HepG2 (cell line): Measurements from ENCODE around the gene SLC12A2. TPM values are rescaled to one million over a fixed set of nuclear protein-coding genes. Genes with fewer than 3 reads are reported as not detected.

Source experiments
- ATAC-seq: fragments of 200-7000 bp; cut with Tn5 transposase; 3 replicates; pipeline ENCODE4 v1.9.1; 2020; ENCODE audit warnings: mild to moderate bottlenecking, moderate library complexity
- BruUV-seq: library from RNA; stranded (reverse); fragments of 400-500 nt; replicated peaks from 2 replicates; lab custom pipeline; 2021; lab: Mats Ljungman, UMichigan
- CTCF ChIA-PET: fragments of 300-600 bp; formaldehyde crosslinking; extraction: SDS; loops from one replicate; lab custom pipeline; 2021; ENCODE audit warnings: low total read pairs, inconsistent platforms, low intra/inter-chr PET ratio; lab: Yijun Ruan, JAX
- POLR2A ChIA-PET: fragments of 350-600 bp; sonication (Branson Sonifier 250); formaldehyde crosslinking; loops from one replicate; lab custom pipeline; 2020; ENCODE audit warnings: antibody characterized with exemption, inconsistent platforms; lab: Yijun Ruan, JAX
- DNase-seq: peaks from one replicate; pipeline ENCODE4 v3.0.0-alpha.2; 2015; ENCODE audit warnings: low spot score
- FAIRE-seq: peaks from 3 replicates; lab custom pipeline; 2011; peaks lifted over from hg19 to GRCh38; lab: Jason Lieb, UNC
- H2AFZ ChIP-seq: one replicate; pipeline ENCODE4 v1.6.1; 2011; ENCODE audit warnings: low read length, inconsistent platforms
- H3K27ac ChIP-seq: fragments of 300-600 bp; 3 replicates; pipeline ENCODE4 v1.8.0; 2011; ENCODE audit warnings: mixed run types, mild to moderate bottlenecking, mixed read lengths, low read length, inconsistent platforms; ENCODE audit not compliant: insufficient read depth; ENCODE audit errors: extremely low read length
- H3K27me3 ChIP-seq, 2 experiments: fragments of 200-600 bp in 1 of 2; 2 replicates in 1 of 2; 3 replicates in 1 of 2; pipeline versions ENCODE4 v1.6.0 to v1.8.0; 2011; ENCODE audit warnings: low read length in 2 of 2, mild to moderate bottlenecking in 2 of 2, moderate library complexity in 2 of 2, inconsistent platforms in 1 of 2; ENCODE audit not compliant: insufficient read depth in 2 of 2, control insufficient read depth in 1 of 2
- H3K36me3 ChIP-seq, 2 experiments: fragments of 200-600 bp in 1 of 2; replicated peaks in 1 of 2; 2 replicates in 1 of 2; 3 replicates in 1 of 2; pipeline versions ENCODE4 v1.5.1 to v1.8.0; 2011; ENCODE audit warnings: low read length in 2 of 2, inconsistent platforms in 1 of 2; ENCODE audit not compliant: insufficient read depth in 2 of 2, control insufficient read depth in 1 of 2
- H3K4me1 ChIP-seq: 2 replicates; pipeline ENCODE4 v1.5.1; 2012; ENCODE audit warnings: low read length, inconsistent platforms; ENCODE audit not compliant: insufficient read depth
- H3K4me2 ChIP-seq: 2 replicates; pipeline ENCODE4 v1.6.0; 2011; ENCODE audit warnings: low read depth, low read length, inconsistent platforms
- H3K4me3 ChIP-seq, 3 experiments: fragments of 200-600 bp in 1 of 3; sonication (generic), shearing (Covaris generic) in 1 of 3; replicated peaks in 1 of 3; 2 replicates each; pipeline ENCODE4 v1.5.1; 2011 to 2016; ENCODE audit warnings: low read length in 3 of 3, inconsistent platforms in 2 of 3, low read depth in 2 of 3, mild to moderate bottlenecking in 2 of 3, control low read depth in 1 of 3, mixed read lengths in 1 of 3; ENCODE audit not compliant: insufficient read depth in 1 of 3
- H3K79me2 ChIP-seq: one replicate; pipeline ENCODE4 v1.6.1; 2011; ENCODE audit warnings: low read length, inconsistent platforms; ENCODE audit not compliant: insufficient read depth
- H3K9ac ChIP-seq: 2 replicates; pipeline ENCODE4 v1.6.0; 2011; ENCODE audit warnings: mild to moderate bottlenecking, low read depth, low read length, inconsistent platforms; ENCODE audit not compliant: insufficient read depth
- H3K9me3 ChIP-seq: 2 replicates; pipeline ENCODE4 v1.5.1; 2012; ENCODE audit warnings: mild to moderate bottlenecking, low read length
- H4K20me1 ChIP-seq: 2 replicates; pipeline ENCODE4 v1.6.0; 2011; ENCODE audit warnings: inconsistent platforms, mild to moderate bottlenecking, low read length, moderate library complexity; ENCODE audit not compliant: insufficient read depth
- ATF7 ChIP-seq, 2 experiments: fragments of 450-650 bp in 1 of 2; sonication (generic) in 1 of 2; formaldehyde crosslinking in 1 of 2; IDR thresholded peaks; 2 replicates each; pipeline versions ENCODE4 v1.4.0 to v1.6.1; 2016 to 2020; ENCODE audit warnings: antibody characterized with exemption in 1 of 2, mild to moderate bottlenecking in 1 of 2, missing genetic modification reagents in 1 of 2
- ESRRA ChIP-seq: sonication (generic); formaldehyde crosslinking; IDR thresholded peaks from 2 replicates; pipeline ENCODE4 v1.5.1; 2020; ENCODE audit warnings: mild to moderate bottlenecking, low read depth, missing genetic modification reagents
- FOXP1 ChIP-seq, 2 experiments: fragments of 450-650 bp in 1 of 2; IDR thresholded peaks; 2 replicates each; pipeline ENCODE4 v1.6.1; 2017 to 2018; ENCODE audit warnings: antibody characterized with exemption in 1 of 2
- HNRNPUL1 ChIP-seq: fragments of 200-400 bp; formaldehyde crosslinking; IDR thresholded peaks from 2 replicates; pipeline ENCODE4 v1.6.1; 2017; ENCODE audit warnings: low read depth, mild to moderate bottlenecking, low read length, moderate library complexity
- ISX ChIP-seq: sonication (generic); formaldehyde crosslinking; conservative IDR thresholded peaks from 2 replicates; pipeline ENCODE4 v1.5.0; 2020; ENCODE audit warnings: missing genetic modification reagents
- NPAS2 ChIP-seq: sonication (generic); formaldehyde crosslinking; IDR thresholded peaks from 2 replicates; pipeline ENCODE4 v1.8.0; 2022; ENCODE audit warnings: mild to moderate bottlenecking, missing genetic modification reagents, borderline replicate concordance
- RBFOX2 ChIP-seq: fragments of 200-400 bp; formaldehyde crosslinking; IDR thresholded peaks from 2 replicates; pipeline ENCODE4 v1.6.1; 2017; ENCODE audit warnings: low read depth, mild to moderate bottlenecking, low read length
- SRSF4 ChIP-seq: fragments of 200-400 bp; formaldehyde crosslinking; IDR thresholded peaks from one replicate; pipeline ENCODE4 v1.6.1; 2018; ENCODE audit warnings: mild to moderate bottlenecking, low read depth, low read length, moderate library complexity; ENCODE audit not compliant: poor library complexity, severe bottlenecking
- TBX3 ChIP-seq: fragments of 450-650 bp; IDR thresholded peaks from 2 replicates; pipeline ENCODE4 v1.6.1; 2017; ENCODE audit warnings: antibody characterized with exemption, mild to moderate bottlenecking, inconsistent platforms, borderline replicate concordance
- ZNF550 ChIP-seq: sonication (generic); formaldehyde crosslinking; IDR thresholded peaks from 2 replicates; pipeline ENCODE4 v1.4.0; 2020; ENCODE audit warnings: mild to moderate bottlenecking, missing genetic modification reagents, borderline replicate concordance
- ZNF660 ChIP-seq: sonication (generic); formaldehyde crosslinking; IDR thresholded peaks from 2 replicates; pipeline ENCODE4 v1.5.1; 2020; ENCODE audit warnings: mild to moderate bottlenecking, low read depth, missing genetic modification reagents, borderline replicate concordance
- ZNF83 ChIP-seq: sonication (generic); formaldehyde crosslinking; IDR thresholded peaks from 2 replicates; pipeline ENCODE4 v1.4.0; 2020; ENCODE audit warnings: missing genetic modification reagents, mild to moderate bottlenecking, borderline replicate concordance
- WGBS: methylation state at CpG from one replicate; pipeline ENCODE4 v1.1.6; 2017; ENCODE audit warnings: low lambda C conversion rate; 5-methylcytosine and 5-hydroxymethylcytosine counted together
- in situ Hi-C: cut with HindIII; loops from 2 replicates; pipeline ENCODE4 v1.10.0; 2017; ENCODE audit warnings: low pct_unique_long_range_greater_than_20kb; ENCODE audit not compliant: extremely low pct_ligation_motif_present
- intact Hi-C: fragments of 100-400 bp; cut with micrococcal nuclease; formaldehyde crosslinking; loops from one replicate; pipeline ENCODE4 v1.10.0; 2022; ENCODE audit not compliant: unreplicated experiment
- polyA plus RNA-seq, 8 experiments: library from polyadenylated mRNA; depleted of rRNA in 3 of 8; stranded (reverse) in 7 of 8; unstranded in 1 of 8; fragments of >200 nt; fragmentation: Illumina TruSeq in 4 of 8; extraction: Trizol in 4 of 8; gene quantifications; 2 replicates each; pipeline versions ENCODE4 v1.2.1 to v1.2.3, GENCODE V29; 2011 to 2016; ENCODE audit warnings: low read depth in 4 of 8, missing spikeins in 1 of 8, mixed read lengths in 1 of 8; ENCODE audit not compliant: insufficient read depth in 1 of 8
- total RNA-seq, 5 experiments: library from RNA; depleted of rRNA; stranded (reverse); fragments of >200 nt; fragmentation: Illumina TruSeq; extraction: Trizol; gene quantifications; 2 replicates each; pipeline ENCODE4 v1.2.3, GENCODE V29; 2016; ENCODE audit warnings: low read depth in 1 of 5
- TF ChIP-seq, protein P1 (sequence below): sonication (generic); formaldehyde crosslinking; IDR thresholded peaks from 2 replicates; pipeline ENCODE4 v1.5.0; 2020; ENCODE audit warnings: missing genetic modification reagents, mild to moderate bottlenecking, borderline replicate concordance

SLC12A2 gene
- total and polyA plus RNA-seq, 2 of the 13 experiments (the other 11 are each of a cell fraction or from before 2014, with no cell fraction given) = 4.0 to 9.7 TPM

DNA sequence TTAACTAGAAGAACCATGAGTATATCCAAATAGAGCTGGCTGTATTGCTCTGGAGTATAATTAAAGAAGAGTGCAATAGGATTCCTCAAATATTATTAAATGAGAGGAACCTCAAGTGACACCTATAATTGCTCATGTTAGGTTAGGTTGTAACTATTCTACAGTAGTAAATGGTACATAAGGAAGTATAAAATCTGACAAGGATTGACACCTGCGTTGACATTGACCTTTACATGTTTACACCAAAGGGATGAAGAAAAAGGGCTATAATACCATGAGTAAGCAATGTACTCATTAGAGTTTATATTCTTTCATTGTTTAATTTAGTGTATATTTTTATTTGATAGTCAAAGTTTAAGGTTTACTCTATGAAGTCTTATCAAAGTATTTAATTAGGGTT, 48.9 kb downstream of the SLC12A2 start:
- ChIA-PET CTCF (no interaction called here), POLR2A (no interaction called here)
- no TSS peak for BruUV-seq
- Histone ChIP-seq H4K20me1 (no peaks in the 10 kb centered on the region), H3K9ac (no peak overlapping the region), H3K27me3 (no peaks in the 10 kb centered on the region), H3K36me3 (no peaks in the 10 kb centered on the region), H3K4me2 (no peak overlapping the region), H3K4me3 (no peak overlapping the region), H3K79me2 (no peaks in the 10 kb centered on the region), H3K9me3 (no peaks in the 10 kb centered on the region), H3K27ac (no peak overlapping the region), H2AFZ (no peak overlapping the region), H3K4me1 (no peaks in the 10 kb centered on the region)
- ATAC-seq (no peak), FAIRE-seq (no peak), DNase-seq (no peak)
- 33% methylated on average over 1 of the region's 1 CpG for WGBS
- TF ChIP-seq ATF7 (IDR thresholded peaks at IDR 0.05) (no peak), ATF7 (CRISPR knock-in tag; IDR thresholded peaks at IDR 0.05) (no peak), RBFOX2 (no peak), NPAS2 (no peak), HNRNPUL1 (no peak), ZNF83 (CRISPR knock-in tag) (no peak), ESRRA (CRISPR knock-in tag) (no peak), FOXP1 (IDR thresholded peaks at IDR 0.05) (no peak), FOXP1 (CRISPR knock-in tag; IDR thresholded peaks at IDR 0.05) (no peak), ISX (CRISPR knock-in tag) (no peak)
- TF ChIP-seq, protein P1, sequence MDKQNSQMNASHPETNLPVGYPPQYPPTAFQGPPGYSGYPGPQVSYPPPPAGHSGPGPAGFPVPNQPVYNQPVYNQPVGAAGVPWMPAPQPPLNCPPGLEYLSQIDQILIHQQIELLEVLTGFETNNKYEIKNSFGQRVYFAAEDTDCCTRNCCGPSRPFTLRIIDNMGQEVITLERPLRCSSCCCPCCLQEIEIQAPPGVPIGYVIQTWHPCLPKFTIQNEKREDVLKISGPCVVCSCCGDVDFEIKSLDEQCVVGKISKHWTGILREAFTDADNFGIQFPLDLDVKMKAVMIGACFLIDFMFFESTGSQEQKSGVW (CRISPR knock-in tag) = no peak
- in situ Hi-C loops = no loop called here
- intact Hi-C loops = no loop called here

DNA sequence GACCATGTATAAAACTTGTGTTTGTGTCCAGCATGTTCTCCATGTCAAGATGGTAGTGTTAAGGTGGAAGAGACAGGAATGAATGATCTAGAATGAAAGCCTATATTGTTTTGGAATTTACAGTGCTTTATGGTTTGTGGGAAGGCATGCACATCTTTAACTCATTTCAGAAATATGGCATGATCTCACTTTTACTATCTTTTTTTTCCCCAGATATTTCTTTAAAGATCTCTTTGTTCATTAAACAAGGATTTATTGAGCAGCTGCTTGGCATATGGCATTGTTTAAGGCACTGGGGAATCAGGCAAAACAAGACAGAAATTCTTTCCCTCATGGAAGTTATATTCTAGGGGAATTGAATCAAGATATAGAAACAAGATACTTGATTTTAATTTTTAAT, 51.7 kb downstream of the SLC12A2 start:
- ChIA-PET POLR2A (no interaction called here), CTCF (no interaction called here)
- Histone ChIP-seq H3K4me3 (no peak overlapping the region), H3K9ac (no peak overlapping the region), H3K36me3 (no peaks in the 10 kb centered on the region), H3K4me2 (no peak overlapping the region), H3K4me1 (no peaks in the 10 kb centered on the region), H3K79me2 (no peaks in the 10 kb centered on the region), H3K27me3 (no peaks in the 10 kb centered on the region), H3K27ac (no peak overlapping the region), H4K20me1 (no peaks in the 10 kb centered on the region), H3K9me3 (no peaks in the 10 kb centered on the region), H2AFZ (no peak overlapping the region)
- intact Hi-C loops = no loop called here
- TF ChIP-seq ZNF550 (no peak), SRSF4 (no peak), TBX3 (no peak), ZNF660 (CRISPR knock-in tag) (no peak)
- ATAC-seq (no peak), DNase-seq (no peak), FAIRE-seq (no peak)
- in situ Hi-C loops = no loop called here
- BruUV-seq = no TSS peak
